NCI-H128 (cell line): ENCODE measurements around the gene KRTAP5-6.

Experiments
- DNase-seq: peaks from one replicate; lab custom pipeline; 2025; ENCODE audit not compliant: unreplicated experiment; lab: John Stamatoyannopoulos, UW

Gene KRTAP5-6

GRCh38 chr11:1701091-1701807 lies 4.3 kb downstream of the KRTAP5-6 start:
- no peak for DNase-seq

- no peak for DNase-seq
Observed at GRCh38 chr11:1702506-1702905, 5.5 kb downstream of the KRTAP5-6 start.

GRCh38 chr11:1703146-1703545 lies 6.2 kb downstream of the KRTAP5-6 start:
- no peak for DNase-seq

GRCh38 chr11:1705126-1706052 lies 8.4 kb downstream of the KRTAP5-6 start:
- no peak for DNase-seq

GRCh38 chr11:1706634-1707400 lies 9.8 kb downstream of the KRTAP5-6 start:
- DNase-seq, result no peak

GRCh38 chr11:1707751-1708150 lies 10.8 kb downstream of the KRTAP5-6 start:
- no peak for DNase-seq

GRCh38 chr11:1708716-1709115 lies 11.7 kb downstream of the KRTAP5-6 start:
- DNase-seq, result no peak

- no peak for DNase-seq
Observed at GRCh38 chr11:1714908-1715885, 18.2 kb downstream of the KRTAP5-6 start.

- no peak for DNase-seq
Observed at GRCh38 chr11:1717745-1718144, 20.8 kb downstream of the KRTAP5-6 start.

GRCh38 chr11:1718326-1718725 lies 21.3 kb downstream of the KRTAP5-6 start:
- DNase-seq, result no peak

GRCh38 chr11:1719781-1720180 lies 22.8 kb downstream of the KRTAP5-6 start:
- no peak for DNase-seq

- DNase-seq, result no peak
Observed at GRCh38 chr11:1727096-1727690, 30.2 kb downstream of the KRTAP5-6 start.

- DNase-seq, result no peak
Observed at GRCh38 chr11:1727861-1728260, 30.9 kb downstream of the KRTAP5-6 start.

- no peak for DNase-seq
Observed at GRCh38 chr11:1728301-1728700, 31.3 kb downstream of the KRTAP5-6 start.

GRCh38 chr11:1728931-1729691 lies 32.1 kb downstream of the KRTAP5-6 start:
- no peak for DNase-seq

GRCh38 chr11:1729692-1730011 lies 32.7 kb downstream of the KRTAP5-6 start:
- no peak for DNase-seq

GRCh38 chr11:1730059-1730629 lies 33.1 kb downstream of the KRTAP5-6 start:
- DNase-seq, result no peak

- no peak for DNase-seq
Observed at GRCh38 chr11:1731451-1732059, 34.6 kb downstream of the KRTAP5-6 start.
